Ovary (tissue), 9 donors: ENCODE measurements around the gene LCTL. TPM values are rescaled to one million over a fixed set of nuclear protein-coding genes. Genes with fewer than 3 reads are reported as not detected.

Experiments
- DNase-seq, 5 donors: peaks; one replicate each; pipeline ENCODE4 v3.0.0-alpha.2; 2019 to 2020
- H3K27ac ChIP-seq, 2 donors: fragments of 200-600 bp; one replicate each; pipeline versions ENCODE4 v1.5.1 to v1.8.0; 2019 to 2022
- H3K27me3 ChIP-seq: fragments of 200-600 bp; one replicate; pipeline ENCODE4 v1.8.0; 2022
- H3K36me3 ChIP-seq: fragments of 200-600 bp; sonication (generic); one replicate; pipeline ENCODE4 v1.5.1; 2019
- H3K4me1 ChIP-seq: one replicate; pipeline ENCODE4 v1.8.1; 2013; ENCODE audit warnings: mild to moderate bottlenecking, moderate library complexity; ENCODE audit not compliant: insufficient read depth
- H3K4me3 ChIP-seq: fragments of 200-600 bp; sonication (generic); one replicate; pipeline ENCODE4 v1.5.1; 2017
- H3K9me3 ChIP-seq, 2 donors: fragments of 200-600 bp in 1 of 2; sonication (generic) in 1 of 2; one replicate each; pipeline versions ENCODE4 v1.5.1 to v1.8.1; 2013 to 2019; ENCODE audit warnings: mild to moderate bottlenecking in 1 of 2, moderate library complexity in 1 of 2
- CTCF ChIP-seq, 3 donors: fragments of 450-650 bp in 2 of 3; fragments of 200-600 bp in 1 of 3; IDR thresholded peaks; one replicate each; pipeline versions ENCODE4 v1.5.1 to v1.8.0; 2016 to 2022; ENCODE audit warnings: antibody characterized with exemption in 3 of 3, mild to moderate bottlenecking in 1 of 3
- EP300 ChIP-seq: sonication (generic); formaldehyde crosslinking; IDR thresholded peaks from one replicate; pipeline ENCODE4 v1.6.1; 2017; ENCODE audit warnings: antibody characterized with exemption
- POLR2A ChIP-seq: fragments of 450-650 bp; IDR thresholded peaks from one replicate; pipeline ENCODE4 v1.6.1; 2017; ENCODE audit warnings: antibody characterized with exemption, mild to moderate bottlenecking, moderate library complexity
- WGBS, 3 donors: extraction: QIAGEN DNeasy Blood & Tissue Kit in 1 of 3; methylation state at CpG; one replicate each; pipeline versions ENCODE4 v1.1.5 to v1.1.7; 2013 to 2017; 5-methylcytosine and 5-hydroxymethylcytosine counted together
- intact Hi-C, 4 donors: fragments of 100-400 bp; cut with DNase I; formaldehyde crosslinking; loops; one replicate each; pipeline versions ENCODE4 v1.11.0 to v1.15.1; 2022 to 2023
- polyA plus RNA-seq, 2 donors: library from polyadenylated mRNA; stranded (reverse); fragments of 200-250 nt in 1 of 2; fragments of 350-450 nt in 1 of 2; fragmentation: Illumina TruSeq in 1 of 2; extraction: RNeasy Lipid Tissue Mini Kit (QIAGEN cat#74804) in 1 of 2; gene quantifications; one replicate each; pipeline ENCODE4 v1.2.3, GENCODE V29; 2013 to 2014
- total RNA-seq, 7 donors: library from RNA; depleted of rRNA in 2 of 7; stranded (reverse); fragments of >200 nt in 2 of 7; fragmentation: NEBNext Ultra II Directional in 3 of 7; extraction: Animal tissue kit (Norgen Biotek cat#: 25700) in 3 of 7; gene quantifications; one replicate each; pipeline versions ENCODE4 v1.1.0 to v1.2.4, GENCODE V29; 2016 to 2023
- donor health status: DM: no; HTN: no; CAD: no; lungs with moderate emphysema.
- donor health status: DM: no; HTN: no; CAD: no.
- donor health status: Bipolar disorder and iron deficiency.
- donor health status: DM: yes; HTN: yes; CAD: no.
- donor health status: DM: no; HTN: no; CAD: no.
- donor health status: DM: yes; HTN: yes; CAD: no.

The LCTL gene
- total and polyA plus RNA-seq, 9 donors: 0.23 TPM; not detected in 8

- H3K4me1 ChIP-seq: no peaks in the 10 kb centered on the region
- no peak overlapping the region for H3K4me3 ChIP-seq
- 46 to 69% (median 54%) methylated on average over 3 of the region's 3 CpGs for WGBS, 3 donors
- no peaks in the 10 kb centered on the region for H3K36me3 ChIP-seq
- intact Hi-C loops: loop anchor here in 1 of 4 donors (10.0 kb wide), 1 partner anchor 340 kb away; no protein-coding TSS in a partner anchor
- no peaks in the 10 kb centered on the region for H3K27me3 ChIP-seq
- no peak for DNase-seq
- TF ChIP-seq POLR2A (no peak), CTCF (IDR thresholded peaks at IDR 0.05) (no peak), EP300 (no peak)
- no peaks in the 10 kb centered on the region for H3K9me3 ChIP-seq
- H3K27ac ChIP-seq: no peak overlapping the region
Measured at GRCh38 chr15:66514586-66514985, 51.2 kb downstream of the LCTL start.

GRCh38 chr15:66508293-66508883 is 57.4 kb downstream of the LCTL start:
- H3K36me3 ChIP-seq: no peaks in the 10 kb centered on the region
- no peaks in the 10 kb centered on the region for H3K9me3 ChIP-seq
- no peak for TF ChIP-seq POLR2A
- no peak for TF ChIP-seq EP300
- no peak for TF ChIP-seq CTCF (IDR thresholded peaks at IDR 0.05)
- H3K27me3 ChIP-seq: no peaks in the 10 kb centered on the region
- no peak for DNase-seq
- 88 to 93% (median 88%) methylated on average over 3 of the region's 3 CpGs for WGBS, 3 donors
- peaks cover 3% of the 10 kb centered on the region for H3K4me1 ChIP-seq
- H3K27ac ChIP-seq: no peak overlapping the region
- H3K4me3 ChIP-seq: no peak overlapping the region
- intact Hi-C loops: no loop called here

GRCh38 chr15:66505818-66506217 is 60.0 kb downstream of the LCTL start:
- H3K9me3 ChIP-seq: no peaks in the 10 kb centered on the region
- no peak overlapping the region for H3K27ac ChIP-seq
- no peak for DNase-seq
- peak overlapping the region; percentile 68 for H3K4me3 ChIP-seq
- H3K36me3 ChIP-seq: no peaks in the 10 kb centered on the region
- no peak for TF ChIP-seq CTCF (IDR thresholded peaks at IDR 0.05)
- TF ChIP-seq POLR2A: no peak
- no peak for TF ChIP-seq EP300
- 15 to 32% (median 21%) methylated on average over 4 of the region's 4 CpGs for WGBS, 3 donors
- intact Hi-C loops: no loop called here
- no peaks in the 10 kb centered on the region for H3K27me3 ChIP-seq
- H3K4me1 ChIP-seq: peaks cover 3% of the 10 kb centered on the region

- Histone ChIP-seq H3K4me3 (peak overlapping the region; percentile 68), H3K4me1 (peaks cover 3% of the 10 kb centered on the region), H3K27ac (peak overlapping the region; percentile 82 to 87), H3K27me3 (no peaks in the 10 kb centered on the region), H3K36me3 (no peaks in the 10 kb centered on the region), H3K9me3 (no peaks in the 10 kb centered on the region)
- intact Hi-C loops: no loop called here
- TF ChIP-seq EP300: no peak
- no peak for TF ChIP-seq POLR2A
- TF ChIP-seq CTCF (IDR thresholded peaks at IDR 0.05): no peak
- 0 to 1% (median 1%) methylated on average over 13 of the region's 13 CpGs for WGBS, 3 donors
- no peak for DNase-seq
Measured at GRCh38 chr15:66505430-66505811, 60.4 kb downstream of the LCTL start.
